Fibroblast of lung (primary cell): Measurements from ENCODE around the gene TP73. TPM values are rescaled to one million over a fixed set of nuclear protein-coding genes. Genes with fewer than 3 reads are reported as not detected.

Experiments
- DNase-seq, 2 donors: peaks; one replicate each; pipeline versions ENCODE4 v3.0.0 to v3.0.0-alpha.2; 2010; ENCODE audit warnings: low read depth in 2 of 2
- H2AFZ ChIP-seq: 2 replicates; pipeline ENCODE4 v1.5.1; 2012; ENCODE audit warnings: low read length, control low read depth, inconsistent platforms
- H3K27ac ChIP-seq: 2 replicates; pipeline ENCODE4 v1.5.1; 2011; ENCODE audit warnings: low read length, control low read depth; ENCODE audit not compliant: insufficient read depth
- H3K27me3 ChIP-seq: 2 replicates; pipeline ENCODE4 v1.5.1; 2011; ENCODE audit warnings: mild to moderate bottlenecking, low read length; ENCODE audit not compliant: control insufficient read depth, insufficient read depth
- H3K36me3 ChIP-seq: 2 replicates; pipeline ENCODE4 v1.5.1; 2011; ENCODE audit warnings: low read length; ENCODE audit not compliant: control insufficient read depth, insufficient read depth
- H3K4me1 ChIP-seq: 2 replicates; pipeline ENCODE4 v1.5.1; 2011; ENCODE audit warnings: low read length; ENCODE audit not compliant: control insufficient read depth, insufficient read depth; ENCODE audit errors: extremely low read depth
- H3K4me2 ChIP-seq: 2 replicates; pipeline ENCODE4 v1.5.1; 2011; ENCODE audit warnings: low read length, control low read depth; ENCODE audit not compliant: insufficient read depth; ENCODE audit errors: extremely low read depth
- H3K4me3 ChIP-seq, 4 experiments: fragments of 200-600 bp in 1 of 4; sonication (generic) in 1 of 4; replicated peaks in 1 of 4; 2 replicates each; pipeline ENCODE4 v1.5.1; 2011 to 2016; ENCODE audit warnings: low read length in 4 of 4, low read depth in 3 of 4, mild to moderate bottlenecking in 3 of 4, control low read depth in 2 of 4, inconsistent platforms in 1 of 4, mixed read lengths in 1 of 4; ENCODE audit not compliant: insufficient read depth in 1 of 4; ENCODE audit errors: control extremely low read depth in 1 of 4
- H3K79me2 ChIP-seq: 2 replicates; pipeline ENCODE4 v1.5.1; 2012; ENCODE audit warnings: mild to moderate bottlenecking, low read length, inconsistent platforms; ENCODE audit not compliant: control insufficient read depth, insufficient read depth
- H3K9ac ChIP-seq: 2 replicates; pipeline ENCODE4 v1.5.1; 2011; ENCODE audit warnings: mild to moderate bottlenecking, low read length, control low read depth; ENCODE audit not compliant: insufficient read depth
- H3K9me3 ChIP-seq: 2 replicates; pipeline ENCODE4 v1.5.1; 2012; ENCODE audit warnings: low read depth, low read length; ENCODE audit not compliant: control insufficient read depth, insufficient read depth
- H4K20me1 ChIP-seq: 2 replicates; pipeline ENCODE4 v1.5.1; 2011; ENCODE audit warnings: low read length; ENCODE audit not compliant: control insufficient read depth, insufficient read depth; ENCODE audit errors: extremely low read depth
- EZH2 ChIP-seq: IDR thresholded peaks from 2 replicates; pipeline ENCODE4 v1.5.1; 2012; ENCODE audit warnings: low read length, control low read depth, mild to moderate bottlenecking; ENCODE audit errors: missing control alignments
- polyA plus RNA-seq, 2 donors: library from polyadenylated mRNA; depleted of rRNA in 1 of 2; stranded (reverse) in 1 of 2; unstranded in 1 of 2; fragments of >200 nt; gene quantifications; 2 replicates each; pipeline ENCODE4 v1.2.1, GENCODE V29; 2011 to 2012; ENCODE audit warnings: missing spikeins in 1 of 2
- total RNA-seq: library from RNA; depleted of rRNA; stranded (reverse); fragments of >200 nt; gene quantifications from 2 replicates; pipeline ENCODE4 v1.2.1, GENCODE V29; 2014
- TF ChIP-seq, protein P1 (sequence below), 2 donors: IDR thresholded peaks in 1 of 2; conservative IDR thresholded peaks in 1 of 2; 1 replicate in 1 of 2; 2 replicates in 1 of 2; pipeline ENCODE4 v1.5.1; 2011 to 2012; ENCODE audit warnings: low read length in 2 of 2, control low read depth in 1 of 2, inconsistent platforms in 1 of 2, low read depth in 1 of 2, mild to moderate bottlenecking in 1 of 2

Gene TP73
- total and polyA plus RNA-seq, 2 donors (not counting 1 experiment from before 2014, with no cell fraction given) = not detected

GRCh38 chr1:3700631-3701030 lies 48.3 kb downstream of the TP73 start:
- Histone ChIP-seq H3K79me2 (no peaks in the 10 kb centered on the region), H3K9me3 (no peaks in the 10 kb centered on the region), H3K4me2 (no peak overlapping the region), H3K4me3 (no peak overlapping the region), H3K4me1 (no peaks in the 10 kb centered on the region), H4K20me1 (no peaks in the 10 kb centered on the region), H3K27me3 (peaks cover 7% of the 10 kb centered on the region), H3K9ac (no peak overlapping the region), H2AFZ (no peak overlapping the region), H3K36me3 (no peaks in the 10 kb centered on the region), H3K27ac (no peak overlapping the region)
- no peak for TF ChIP-seq EZH2
- TF ChIP-seq, protein P1, sequence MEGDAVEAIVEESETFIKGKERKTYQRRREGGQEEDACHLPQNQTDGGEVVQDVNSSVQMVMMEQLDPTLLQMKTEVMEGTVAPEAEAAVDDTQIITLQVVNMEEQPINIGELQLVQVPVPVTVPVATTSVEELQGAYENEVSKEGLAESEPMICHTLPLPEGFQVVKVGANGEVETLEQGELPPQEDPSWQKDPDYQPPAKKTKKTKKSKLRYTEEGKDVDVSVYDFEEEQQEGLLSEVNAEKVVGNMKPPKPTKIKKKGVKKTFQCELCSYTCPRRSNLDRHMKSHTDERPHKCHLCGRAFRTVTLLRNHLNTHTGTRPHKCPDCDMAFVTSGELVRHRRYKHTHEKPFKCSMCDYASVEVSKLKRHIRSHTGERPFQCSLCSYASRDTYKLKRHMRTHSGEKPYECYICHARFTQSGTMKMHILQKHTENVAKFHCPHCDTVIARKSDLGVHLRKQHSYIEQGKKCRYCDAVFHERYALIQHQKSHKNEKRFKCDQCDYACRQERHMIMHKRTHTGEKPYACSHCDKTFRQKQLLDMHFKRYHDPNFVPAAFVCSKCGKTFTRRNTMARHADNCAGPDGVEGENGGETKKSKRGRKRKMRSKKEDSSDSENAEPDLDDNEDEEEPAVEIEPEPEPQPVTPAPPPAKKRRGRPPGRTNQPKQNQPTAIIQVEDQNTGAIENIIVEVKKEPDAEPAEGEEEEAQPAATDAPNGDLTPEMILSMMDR (conservative IDR thresholded peaks at IDR 0.05 in 1 of 2, IDR thresholded peaks at IDR 0.05 in 1 of 2; ENCODE audit: low read depth in 1 of 2, low read length in 2 of 2) = no peak
- no peak for DNase-seq

DNA sequence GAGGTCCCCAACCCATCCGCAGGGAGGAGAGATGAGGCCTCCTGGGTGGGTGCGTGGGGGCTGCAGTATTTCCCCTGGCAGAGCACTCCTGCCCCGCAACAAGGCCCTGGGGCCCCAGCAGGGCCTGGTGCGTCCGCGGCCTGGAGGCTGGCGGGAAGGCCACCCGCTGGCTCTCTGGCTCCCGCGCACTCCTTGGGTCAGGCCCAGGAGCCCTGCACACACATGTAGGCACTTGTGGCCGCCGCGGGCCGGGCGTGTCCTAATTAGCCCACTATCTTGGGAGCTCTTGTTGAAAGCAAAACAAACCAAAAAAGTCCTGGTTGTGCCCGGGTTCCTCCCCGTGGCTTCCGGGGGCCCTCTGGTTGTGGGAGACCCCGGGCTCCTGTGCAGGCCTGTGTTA lies 50.2 kb downstream of the TP73 start:
- Histone ChIP-seq H4K20me1 (no peaks in the 10 kb centered on the region), H2AFZ (no peak overlapping the region), H3K9me3 (no peaks in the 10 kb centered on the region), H3K27me3 (peaks cover 7% of the 10 kb centered on the region), H3K79me2 (no peaks in the 10 kb centered on the region), H3K36me3 (no peaks in the 10 kb centered on the region), H3K9ac (no peak overlapping the region), H3K4me1 (no peaks in the 10 kb centered on the region), H3K27ac (no peak overlapping the region), H3K4me3 (no peak overlapping the region), H3K4me2 (no peak overlapping the region)
- TF ChIP-seq, protein P1 (conservative IDR thresholded peaks at IDR 0.05 in 1 of 2, IDR thresholded peaks at IDR 0.05 in 1 of 2; ENCODE audit: low read depth in 1 of 2, low read length in 2 of 2) = no peak
- TF ChIP-seq EZH2 = no peak
- DNase-seq = no peak

DNA sequence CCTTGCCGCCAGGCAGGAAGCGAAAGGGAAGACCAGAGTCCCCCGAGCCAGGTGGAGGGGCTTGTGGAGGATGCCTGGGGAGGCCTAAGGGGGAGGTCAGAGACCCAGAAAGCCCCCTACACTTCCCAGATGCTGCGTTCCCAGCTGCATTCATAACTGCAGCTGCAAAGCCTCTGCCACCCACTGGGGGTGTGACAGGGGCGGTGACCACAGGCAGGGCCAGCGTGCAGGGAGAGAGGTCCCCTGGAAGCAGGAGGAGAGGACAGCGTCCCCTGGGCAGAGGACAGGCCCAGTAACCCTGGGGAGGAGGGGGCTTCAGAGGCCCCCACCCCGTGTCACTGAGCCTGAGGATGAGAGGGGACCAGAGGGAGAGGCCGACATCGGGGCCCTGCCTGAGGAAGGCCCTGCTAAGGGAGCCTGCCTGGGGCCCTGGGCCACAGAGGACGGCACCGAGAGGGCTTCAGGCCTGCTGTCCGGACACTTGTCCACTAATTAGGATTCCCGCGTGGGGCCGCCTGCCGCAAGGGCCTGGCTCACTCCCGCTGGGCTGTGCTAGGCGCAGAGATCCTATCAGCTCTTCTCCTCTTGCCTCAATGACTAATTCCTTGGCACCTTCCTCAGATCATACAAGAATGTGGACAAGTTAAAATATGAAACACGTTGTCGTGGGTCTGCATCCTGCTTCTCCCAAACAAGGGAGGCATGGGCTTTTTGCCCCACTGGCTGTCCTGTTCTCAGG lies 50.8 kb downstream of the TP73 start:
- TF ChIP-seq, protein P1 (conservative IDR thresholded peaks at IDR 0.05 in 1 of 2, IDR thresholded peaks at IDR 0.05 in 1 of 2; ENCODE audit: low read depth in 1 of 2, low read length in 2 of 2) = no peak
- no peak for TF ChIP-seq EZH2
- no peak overlapping the region for H3K27ac ChIP-seq
- no peaks in the 10 kb centered on the region for H3K9me3 ChIP-seq
- no peak overlapping the region for H3K4me3 ChIP-seq
- H2AFZ ChIP-seq = no peak overlapping the region
- no peaks in the 10 kb centered on the region for H3K79me2 ChIP-seq
- H3K27me3 ChIP-seq = peaks cover 7% of the 10 kb centered on the region
- no peaks in the 10 kb centered on the region for H4K20me1 ChIP-seq
- no peak overlapping the region for H3K4me2 ChIP-seq
- no peaks in the 10 kb centered on the region for H3K4me1 ChIP-seq
- no peak overlapping the region for H3K9ac ChIP-seq
- peak in 1 of 2 donors; percentile 48 for DNase-seq
- no peaks in the 10 kb centered on the region for H3K36me3 ChIP-seq
